GM21528 (cell line): ENCODE data around the gene ANKRD11.

Experiments
- ATAC-seq: cut with Tn5 transposase; IDR thresholded peaks from one replicate; pipeline ENCODE4 v1.9.1; 2021; ENCODE audit warnings: mild to moderate bottlenecking, moderate library complexity; ENCODE audit not compliant: unreplicated experiment, low FRiP score

ANKRD11 gene

GRCh38 chr16:89410794-89411309 lies 79.5 kb downstream of the ANKRD11 start:
- ATAC-seq, result no peak

DNA sequence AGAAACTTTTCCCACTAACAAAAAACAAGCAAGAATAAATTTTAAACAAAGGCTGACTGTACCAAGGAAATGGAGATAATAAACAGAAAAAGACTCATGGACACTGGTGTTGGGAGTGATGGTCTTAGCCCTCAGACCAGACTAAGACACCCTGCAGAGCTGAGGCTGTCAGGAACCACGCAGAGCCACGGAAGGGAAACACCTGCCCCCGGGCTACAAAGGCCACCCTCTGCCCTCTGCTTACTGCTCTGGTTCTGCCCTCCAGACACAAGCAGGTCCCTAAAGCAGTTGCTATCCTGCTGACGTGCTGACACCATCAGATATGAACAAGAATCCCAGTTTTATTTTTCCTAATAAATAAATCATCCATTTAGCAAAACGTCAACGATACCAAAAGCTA lies 80.0 kb downstream of the ANKRD11 start:
- no peak for ATAC-seq

DNA sequence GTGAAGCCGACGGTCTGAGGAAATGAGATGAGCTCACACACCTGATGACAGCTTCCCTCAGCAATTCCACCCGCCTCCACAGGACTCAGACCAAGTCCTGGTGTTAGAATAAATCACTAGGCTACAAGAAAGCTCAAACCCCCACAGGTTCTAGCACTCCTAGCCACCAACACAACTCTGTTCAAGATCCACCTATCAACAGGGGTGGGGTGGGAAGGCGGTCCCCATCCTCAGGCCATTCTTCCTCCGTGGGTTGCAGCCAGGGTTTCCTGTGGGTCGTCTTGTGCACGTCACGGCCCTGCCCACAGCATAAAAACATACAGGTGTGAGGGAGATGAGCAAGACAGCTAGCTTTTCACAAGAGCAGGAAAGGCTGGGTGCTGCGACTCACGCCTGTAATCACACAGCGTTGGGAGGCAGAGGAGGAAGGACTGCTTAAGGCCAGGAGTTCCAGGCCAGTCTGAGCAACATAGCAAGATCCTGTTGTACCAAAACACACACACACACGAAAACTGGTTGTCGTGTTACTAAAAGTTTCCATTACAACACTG lies 81.1 kb downstream of the ANKRD11 start:
- ATAC-seq, result no peak

DNA sequence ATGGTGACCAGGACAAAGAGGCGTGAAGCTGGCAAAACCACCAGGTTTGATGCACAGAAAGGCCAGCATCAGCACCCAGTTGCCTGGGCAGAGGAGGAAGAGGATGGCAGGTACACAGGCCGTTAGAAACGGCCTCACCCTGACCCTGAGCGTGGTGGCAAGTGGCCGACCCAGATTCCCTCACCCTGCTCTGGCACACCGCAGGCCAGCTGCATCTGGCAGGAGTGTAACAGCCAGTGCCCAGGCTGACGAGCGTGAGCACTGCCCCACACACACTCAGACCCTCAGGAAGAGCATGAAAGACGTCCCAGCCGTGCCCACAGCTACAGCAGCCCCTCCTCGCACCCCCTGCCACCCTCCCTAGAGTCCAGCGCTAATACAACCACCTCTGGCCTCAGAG lies 82.0 kb downstream of the ANKRD11 start:
- no peak for ATAC-seq

GRCh38 chr16:89407925-89408300 lies 82.4 kb downstream of the ANKRD11 start:
- ATAC-seq, result no peak

- ATAC-seq, result no peak
Measured at GRCh38 chr16:89407282-89407924, 83.0 kb downstream of the ANKRD11 start.

GRCh38 chr16:89406277-89406888 lies 84.0 kb downstream of the ANKRD11 start:
- ATAC-seq, result no peak

- no peak for ATAC-seq
Measured at GRCh38 chr16:89404561-89404960, 85.8 kb downstream of the ANKRD11 start.

DNA sequence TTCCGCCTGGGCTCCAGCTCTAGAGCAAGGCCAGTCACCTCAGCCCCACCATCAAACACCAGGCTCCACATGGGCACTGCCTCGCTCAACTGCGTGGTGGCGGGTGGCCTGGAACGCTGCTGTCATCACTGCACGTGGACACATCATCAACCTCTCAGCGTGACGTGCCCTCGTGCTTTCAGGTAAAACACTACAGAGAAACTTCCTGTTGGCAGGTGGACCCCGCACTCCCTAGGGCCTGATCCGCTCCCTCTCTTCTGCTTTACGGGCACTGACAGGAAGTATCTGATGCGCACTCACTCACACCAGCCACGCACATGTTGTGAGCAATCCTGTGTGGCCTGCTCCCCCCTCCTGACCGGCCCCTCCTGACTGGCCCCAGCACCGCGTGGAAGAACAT lies 87.4 kb downstream of the ANKRD11 start:
- no peak for ATAC-seq

- no peak for ATAC-seq
Measured at GRCh38 chr16:89401641-89402445, 88.5 kb downstream of the ANKRD11 start.

- no peak for ATAC-seq
Measured at GRCh38 chr16:89401205-89401604, 89.2 kb downstream of the ANKRD11 start.

GRCh38 chr16:89400740-89401139 lies 89.6 kb downstream of the ANKRD11 start:
- no peak for ATAC-seq

GRCh38 chr16:89398924-89399323 lies 91.4 kb downstream of the ANKRD11 start:
- ATAC-seq, result no peak

GRCh38 chr16:89397331-89397861 lies 93.0 kb downstream of the ANKRD11 start:
- no peak for ATAC-seq

GRCh38 chr16:89396156-89396555 lies 94.2 kb downstream of the ANKRD11 start:
- ATAC-seq, result no peak

- ATAC-seq, result no peak
Measured at GRCh38 chr16:89395150-89396142, 94.9 kb downstream of the ANKRD11 start.

DNA sequence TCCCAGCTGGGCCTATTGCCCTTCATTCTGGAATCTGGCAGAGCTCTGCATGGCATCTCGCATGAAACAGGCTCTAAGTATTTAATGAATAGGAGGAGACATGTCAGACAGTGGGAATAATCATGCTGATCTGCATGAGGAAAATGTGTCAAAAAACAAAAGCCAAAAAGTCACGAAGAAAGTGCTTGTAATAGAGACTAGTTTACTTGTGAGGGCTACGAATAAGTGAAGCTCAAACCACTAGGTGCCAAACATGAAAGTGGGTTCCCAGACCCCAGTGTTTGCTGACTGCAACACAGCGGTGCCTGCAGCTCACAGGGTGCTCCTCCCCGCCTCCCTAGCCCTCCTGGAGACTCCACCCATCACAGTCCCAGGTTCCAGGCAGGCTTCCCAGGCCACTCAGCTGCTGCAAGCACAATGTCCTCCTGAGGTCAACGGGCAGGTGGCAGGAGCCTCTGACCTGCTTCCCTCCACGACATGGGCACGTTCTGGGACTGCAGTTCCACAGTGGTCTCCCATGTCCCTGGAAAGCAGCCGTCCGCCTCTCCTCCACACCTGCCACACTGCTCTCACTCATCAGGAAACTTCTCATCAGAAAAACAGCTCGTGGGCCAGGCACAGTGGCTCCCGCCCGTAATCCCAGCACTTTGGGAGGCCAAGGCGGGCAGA lies 96.5 kb downstream of the ANKRD11 start:
- ATAC-seq, result no peak

DNA sequence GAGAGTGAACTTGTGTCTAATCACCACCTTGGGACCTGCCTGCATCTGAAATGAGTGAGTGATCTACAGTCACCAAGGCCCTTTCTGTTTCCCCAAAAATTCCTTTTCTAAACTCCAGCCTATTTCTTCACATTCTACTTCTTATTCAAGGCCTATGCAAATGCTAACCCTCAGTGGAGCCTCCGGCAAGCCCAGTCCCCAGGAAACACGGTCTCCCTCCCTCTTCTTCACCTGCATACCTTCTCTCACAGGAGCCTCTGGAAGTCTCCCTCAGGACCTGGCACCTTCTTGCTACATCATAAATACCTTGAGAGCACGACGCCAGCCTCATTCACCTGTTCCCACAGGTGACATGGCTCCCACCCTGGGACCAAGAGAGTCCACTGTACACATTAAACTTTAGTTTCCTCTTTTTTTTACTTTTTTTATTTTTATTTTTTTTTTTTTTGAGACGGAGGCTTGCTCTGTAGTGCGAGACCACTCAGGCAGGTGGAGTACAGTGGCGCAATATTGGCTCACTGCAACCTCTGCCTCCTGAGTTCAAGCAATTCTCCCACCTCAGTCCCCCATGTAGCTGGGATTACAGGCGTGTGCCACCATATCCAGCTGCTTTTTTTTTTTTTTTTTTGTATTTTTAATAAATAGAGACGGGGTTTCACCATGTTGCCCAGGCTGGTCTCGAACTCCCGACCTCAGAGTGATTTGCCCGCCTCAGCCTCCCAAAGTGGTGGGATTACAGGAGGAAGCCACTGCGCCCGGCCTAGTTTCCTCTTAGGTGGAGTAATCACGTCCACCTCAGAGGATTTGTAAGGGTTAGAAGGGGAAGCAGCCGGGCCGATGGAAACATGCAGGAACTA lies 97.3 kb downstream of the ANKRD11 start:
- no peak for ATAC-seq
